NB4 (cell line): Measurements from ENCODE around the gene EVA1A.

Experiments used
- POLR2A ChIP-seq: IDR thresholded peaks from 2 replicates; pipeline ENCODE4 v1.6.1; 2011; ENCODE audit warnings: mild to moderate bottlenecking; ENCODE audit not compliant: insufficient read length; ENCODE audit errors: extremely low read depth
- TF ChIP-seq, protein P1 (sequence below): IDR thresholded peaks from one replicate; pipeline ENCODE4 v1.5.1; 2012; ENCODE audit warnings: low read depth, low read length

DNA sequence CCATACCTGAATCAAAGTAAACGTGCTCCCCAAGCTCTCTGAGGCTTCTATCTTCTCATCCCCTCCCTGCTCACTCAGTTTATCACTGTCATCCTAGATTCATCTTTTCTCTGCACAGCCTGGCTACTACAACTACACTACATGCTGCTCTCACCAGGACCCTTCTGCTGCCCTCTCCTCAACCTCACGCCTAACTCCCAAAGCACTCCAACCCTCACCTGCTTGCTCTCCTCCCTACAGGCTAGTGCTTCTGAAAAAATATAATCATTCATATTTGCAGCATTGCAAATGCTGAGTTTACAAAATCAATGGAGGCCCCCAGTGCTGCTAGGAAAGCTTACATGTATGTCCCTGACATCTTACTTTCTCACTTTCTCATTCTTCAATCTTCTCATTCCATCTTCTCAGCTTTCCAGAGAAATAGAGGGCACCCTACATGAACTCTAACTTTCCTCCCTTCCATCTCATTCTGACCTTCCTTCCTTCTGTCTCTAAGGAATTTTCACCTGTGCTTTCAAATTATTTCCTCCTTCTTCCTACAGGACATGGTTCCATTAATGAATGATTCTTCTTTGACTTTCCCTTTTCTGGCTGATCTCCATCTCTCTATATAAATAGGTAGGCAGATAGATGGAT, 36.3 kb downstream of the EVA1A start:
- TF ChIP-seq, protein P1, sequence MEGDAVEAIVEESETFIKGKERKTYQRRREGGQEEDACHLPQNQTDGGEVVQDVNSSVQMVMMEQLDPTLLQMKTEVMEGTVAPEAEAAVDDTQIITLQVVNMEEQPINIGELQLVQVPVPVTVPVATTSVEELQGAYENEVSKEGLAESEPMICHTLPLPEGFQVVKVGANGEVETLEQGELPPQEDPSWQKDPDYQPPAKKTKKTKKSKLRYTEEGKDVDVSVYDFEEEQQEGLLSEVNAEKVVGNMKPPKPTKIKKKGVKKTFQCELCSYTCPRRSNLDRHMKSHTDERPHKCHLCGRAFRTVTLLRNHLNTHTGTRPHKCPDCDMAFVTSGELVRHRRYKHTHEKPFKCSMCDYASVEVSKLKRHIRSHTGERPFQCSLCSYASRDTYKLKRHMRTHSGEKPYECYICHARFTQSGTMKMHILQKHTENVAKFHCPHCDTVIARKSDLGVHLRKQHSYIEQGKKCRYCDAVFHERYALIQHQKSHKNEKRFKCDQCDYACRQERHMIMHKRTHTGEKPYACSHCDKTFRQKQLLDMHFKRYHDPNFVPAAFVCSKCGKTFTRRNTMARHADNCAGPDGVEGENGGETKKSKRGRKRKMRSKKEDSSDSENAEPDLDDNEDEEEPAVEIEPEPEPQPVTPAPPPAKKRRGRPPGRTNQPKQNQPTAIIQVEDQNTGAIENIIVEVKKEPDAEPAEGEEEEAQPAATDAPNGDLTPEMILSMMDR = no peak
- no peak for TF ChIP-seq POLR2A
